Heart left ventricle (tissue), 13 donors: ENCODE data around the gene MYO5B.

Source experiments
- POLR2A ChIP-seq, 2 donors: fragments of 450-650 bp; IDR thresholded peaks; one replicate each; pipeline ENCODE4 v1.6.1; 2017; ENCODE audit warnings: antibody characterized with exemption in 2 of 2, mild to moderate bottlenecking in 2 of 2, moderate library complexity in 2 of 2
- TF ChIP-seq, protein P1 (sequence below), 12 donors: fragments of 200-600 bp; sonication (generic) in 4 of 12; IDR thresholded peaks; one replicate each; pipeline versions ENCODE4 v1.5.0 to v1.8.0; 2018 to 2022; ENCODE audit warnings: antibody characterized with exemption in 12 of 12, mild to moderate bottlenecking in 5 of 12
- donor health status: ischemic (EF 13 %, LVEDD 7.1; RV severe dilation, severe dysfunction).
- donor health status: DM: no; HTN: yes; CAD: no.
- donor health status: DM: no; HTN: no; CAD: no.
- donor health status: ischemic (EF 25% LVEDD 6.9; RV normal size, moderate dysfunction).
- donor health status: ischemic (EF 25% LVEDD 5.7; RV mildly dilated, moderate dysfunction).
- donor health status: ischemic (EF 35%, LVEDD 5.7; RV mildly dilated, moderate dysfunction).
- donor health status: nonischemic (EF 11% LVEDD 7.7; RV severe dilation, severe dysfunction).
- donor health status: DM: yes; HTN: yes; CAD: no.
- donor health status: PGD.
- donor health status: ischemic (EF 29% LVEDD 5.4; RV normal size, mild dysfunction).
- donor health status: nonischemic (EF 23%, LVEDD 6.1; RV moderate dilation, normal function).

DNA sequence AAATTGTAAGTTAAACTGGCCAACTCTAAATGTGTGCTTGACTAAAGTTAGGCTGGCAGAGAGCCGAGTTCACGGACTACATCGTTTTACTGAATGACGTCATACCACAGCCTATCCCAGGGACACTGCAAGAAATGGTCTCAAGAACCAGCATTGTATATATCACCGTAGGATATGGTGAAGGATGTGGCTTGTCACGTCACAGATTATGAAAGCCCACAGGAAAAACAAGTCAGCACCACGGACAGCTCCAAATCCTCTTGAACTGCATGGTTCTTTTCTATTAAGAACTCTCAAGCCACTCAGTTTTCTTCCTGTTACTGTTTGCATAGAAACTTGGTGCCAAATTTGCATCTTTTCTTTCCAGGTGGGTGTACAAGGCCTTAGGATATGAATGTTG, 296.5 kb downstream of the MYO5B start:
- TF ChIP-seq, protein P1, sequence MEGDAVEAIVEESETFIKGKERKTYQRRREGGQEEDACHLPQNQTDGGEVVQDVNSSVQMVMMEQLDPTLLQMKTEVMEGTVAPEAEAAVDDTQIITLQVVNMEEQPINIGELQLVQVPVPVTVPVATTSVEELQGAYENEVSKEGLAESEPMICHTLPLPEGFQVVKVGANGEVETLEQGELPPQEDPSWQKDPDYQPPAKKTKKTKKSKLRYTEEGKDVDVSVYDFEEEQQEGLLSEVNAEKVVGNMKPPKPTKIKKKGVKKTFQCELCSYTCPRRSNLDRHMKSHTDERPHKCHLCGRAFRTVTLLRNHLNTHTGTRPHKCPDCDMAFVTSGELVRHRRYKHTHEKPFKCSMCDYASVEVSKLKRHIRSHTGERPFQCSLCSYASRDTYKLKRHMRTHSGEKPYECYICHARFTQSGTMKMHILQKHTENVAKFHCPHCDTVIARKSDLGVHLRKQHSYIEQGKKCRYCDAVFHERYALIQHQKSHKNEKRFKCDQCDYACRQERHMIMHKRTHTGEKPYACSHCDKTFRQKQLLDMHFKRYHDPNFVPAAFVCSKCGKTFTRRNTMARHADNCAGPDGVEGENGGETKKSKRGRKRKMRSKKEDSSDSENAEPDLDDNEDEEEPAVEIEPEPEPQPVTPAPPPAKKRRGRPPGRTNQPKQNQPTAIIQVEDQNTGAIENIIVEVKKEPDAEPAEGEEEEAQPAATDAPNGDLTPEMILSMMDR (IDR thresholded peaks at IDR 0.05): no peak
- TF ChIP-seq POLR2A (IDR thresholded peaks at IDR 0.05): no peak
